ENCODE results near the gene EDDM3A.
A peak's percentile ranks its signal among the peaks of the same experiment; 100 is the strongest.
"Not testable (repeated sequence)": the region's sequence is repeated elsewhere in the genome, so short reads cannot be mapped to it uniquely, and the experiment has no call there.

Gene EDDM3A

DNA sequence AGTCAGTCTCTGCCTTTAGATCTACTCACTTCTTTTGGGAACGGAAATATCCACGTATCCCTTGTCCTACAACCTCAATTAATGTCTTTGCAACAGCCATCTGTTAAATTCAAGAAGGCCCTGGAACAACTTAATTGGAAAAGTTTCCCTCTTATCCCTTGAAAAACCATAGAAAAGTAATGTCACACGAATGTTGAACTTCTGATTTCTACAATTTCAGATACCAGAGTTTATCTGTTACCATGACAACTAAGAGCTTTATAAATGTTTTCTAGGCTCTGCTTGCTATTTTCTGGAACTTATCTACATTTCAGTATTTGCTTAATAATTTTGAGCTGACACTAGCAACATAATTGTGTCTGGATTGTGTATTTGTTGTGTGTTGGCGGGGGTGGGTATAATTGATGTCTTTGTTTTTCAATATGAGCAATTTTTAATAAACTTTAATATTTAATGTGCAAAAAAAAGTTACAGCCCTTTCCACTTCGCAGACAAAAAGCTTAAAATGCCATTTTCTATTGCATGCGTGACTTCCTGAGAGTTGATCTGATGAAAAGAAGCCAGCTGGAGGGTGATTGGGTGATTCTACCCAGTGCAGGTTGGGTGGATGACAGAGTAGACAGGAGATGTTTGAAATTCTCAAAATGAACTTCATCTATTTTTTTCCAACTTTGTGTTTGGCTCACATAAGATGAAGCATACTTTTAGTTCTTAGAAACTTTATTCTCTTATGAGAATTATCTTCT, 11.8 kb upstream of the EDDM3A start:
- no peak for DNase-seq

DNA sequence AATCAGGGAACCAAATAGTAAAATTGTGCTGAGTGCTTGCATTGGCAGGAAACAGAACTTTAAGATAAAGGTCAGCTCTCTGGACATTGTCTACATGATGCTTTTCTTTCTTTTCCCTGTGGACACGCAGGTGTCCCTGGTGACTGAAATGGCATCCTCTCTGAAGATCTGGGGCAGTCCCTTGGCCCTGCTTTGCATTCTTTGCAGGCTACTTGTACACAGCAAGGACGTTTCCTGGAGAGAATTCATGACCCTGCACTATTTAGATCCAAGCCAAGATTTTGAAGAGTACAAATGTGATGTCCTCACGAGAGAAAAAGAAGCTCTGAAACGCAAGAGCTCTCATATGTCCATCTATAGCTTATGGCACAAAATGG, 11.3 kb upstream of the EDDM3A start:
- no peak for DNase-seq

DNA sequence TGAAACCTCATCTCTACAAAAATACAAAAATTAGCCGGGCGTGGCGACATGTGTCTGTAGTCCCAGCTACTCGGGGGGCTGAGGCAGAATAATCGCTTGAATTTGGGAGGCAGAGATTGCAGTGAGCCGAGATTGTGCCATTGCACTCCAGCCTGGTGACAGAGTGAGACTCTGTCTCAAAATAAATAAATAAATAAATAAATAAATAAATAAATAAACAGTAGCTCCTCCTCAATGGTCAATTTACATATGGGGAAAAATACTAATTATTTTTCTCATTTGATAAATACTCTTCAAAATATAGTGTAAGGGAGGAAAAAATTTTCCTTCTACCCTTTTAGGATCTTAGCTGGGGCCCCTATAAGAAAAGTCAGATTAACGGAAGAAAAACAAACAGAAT, 7.4 kb upstream of the EDDM3A start:
- DNase-seq: not testable (repeated sequence)

DNA sequence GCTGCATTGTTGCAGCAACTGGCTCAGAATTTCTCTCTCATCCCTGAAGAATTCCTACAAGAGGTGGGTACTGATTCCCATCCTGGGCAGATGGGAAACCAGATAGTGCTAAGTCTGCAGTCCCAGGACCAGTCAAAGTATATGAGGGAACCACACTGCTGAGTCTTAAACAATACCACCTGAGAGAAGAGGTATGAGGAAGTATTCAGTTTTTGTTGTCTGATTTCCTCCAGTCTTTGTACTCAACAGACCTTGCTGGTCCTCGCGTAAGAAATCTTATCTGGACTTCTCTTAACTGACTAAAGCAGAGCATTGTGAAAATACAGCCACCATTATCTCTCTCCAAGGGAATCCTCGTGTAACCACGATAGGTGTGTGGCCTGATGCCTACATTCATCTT, 3.6 kb upstream of the EDDM3A start:
- DNase-seq: no peak

DNA sequence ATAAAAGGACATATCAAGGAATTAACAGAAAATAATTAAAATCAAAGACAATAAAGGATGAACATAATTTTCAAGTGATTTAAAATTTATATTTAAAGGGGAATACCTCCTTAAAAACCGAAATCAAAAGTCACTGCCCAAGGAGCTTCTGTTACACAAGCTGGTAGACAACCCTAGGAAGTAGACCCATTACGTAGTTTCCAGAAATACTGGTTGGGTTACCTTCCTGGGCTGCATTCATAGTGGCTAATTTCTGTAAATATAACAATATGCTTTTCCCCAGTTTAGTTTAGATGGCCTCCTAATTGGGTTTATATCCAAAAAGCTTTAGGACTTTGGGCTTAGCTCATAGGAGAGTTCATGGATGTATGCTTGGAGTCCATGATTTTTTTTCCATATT, 2.1 kb upstream of the EDDM3A start:
- DNase-seq: no peak

DNA sequence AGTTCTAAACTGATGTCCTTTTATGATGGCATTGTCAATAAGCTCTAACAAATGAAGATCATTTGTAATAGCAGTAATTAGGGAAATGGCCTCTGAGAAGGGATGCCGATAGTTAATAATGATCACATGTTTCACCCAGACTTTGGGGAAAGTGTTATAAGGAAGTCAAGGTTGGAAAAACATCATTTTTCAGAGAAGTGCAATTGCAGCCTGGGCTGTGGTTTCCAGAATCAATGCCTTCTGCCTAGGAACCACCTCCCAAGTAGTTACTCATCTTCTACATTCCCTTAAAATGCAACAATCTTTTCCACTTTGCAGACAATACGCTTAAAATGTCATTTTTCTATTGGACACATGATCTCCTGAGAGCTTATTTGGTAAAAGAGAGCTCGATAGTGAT, 879 bp downstream of the EDDM3A start:
- DNase-seq: no peak

DNA sequence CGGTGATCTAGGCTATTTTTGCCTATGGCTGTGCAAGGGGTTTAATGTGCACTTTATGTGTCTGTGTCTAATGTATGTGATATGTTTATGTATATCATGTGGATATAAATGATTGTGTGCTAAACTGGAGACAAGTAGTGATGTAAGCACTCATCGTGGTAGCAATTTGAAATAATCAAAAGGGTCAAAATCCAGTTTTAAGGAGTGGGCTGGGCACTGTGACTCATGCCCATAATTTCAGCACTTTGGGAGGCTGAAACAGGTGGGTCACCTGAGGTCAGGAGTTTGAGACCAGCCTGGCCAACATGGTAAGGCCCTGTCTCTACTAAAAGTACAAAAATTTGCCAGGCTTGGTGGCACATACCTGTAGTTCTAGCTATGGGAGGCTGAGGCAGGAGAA, 2.8 kb downstream of the EDDM3A start:
- DNase-seq: no peak

DNA sequence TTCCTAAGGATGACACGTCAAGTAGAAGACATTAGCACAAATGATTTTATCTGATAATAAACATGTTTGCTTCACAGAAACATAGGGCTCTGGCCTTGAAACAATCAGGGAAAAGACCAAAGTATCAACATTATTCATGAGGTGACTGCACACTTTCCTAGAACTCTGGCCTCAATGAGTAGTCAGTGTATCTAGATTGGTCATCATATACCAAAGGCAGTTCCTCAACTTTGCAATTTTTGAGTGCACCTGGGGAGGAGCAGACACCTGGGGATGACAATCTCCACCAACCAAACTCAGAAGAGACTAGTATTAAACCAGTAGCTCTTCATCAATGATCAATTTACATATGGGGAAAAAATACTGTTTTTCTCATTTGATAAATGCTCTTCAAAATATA, 4.5 kb downstream of the EDDM3A start:
- no peak for DNase-seq

DNA sequence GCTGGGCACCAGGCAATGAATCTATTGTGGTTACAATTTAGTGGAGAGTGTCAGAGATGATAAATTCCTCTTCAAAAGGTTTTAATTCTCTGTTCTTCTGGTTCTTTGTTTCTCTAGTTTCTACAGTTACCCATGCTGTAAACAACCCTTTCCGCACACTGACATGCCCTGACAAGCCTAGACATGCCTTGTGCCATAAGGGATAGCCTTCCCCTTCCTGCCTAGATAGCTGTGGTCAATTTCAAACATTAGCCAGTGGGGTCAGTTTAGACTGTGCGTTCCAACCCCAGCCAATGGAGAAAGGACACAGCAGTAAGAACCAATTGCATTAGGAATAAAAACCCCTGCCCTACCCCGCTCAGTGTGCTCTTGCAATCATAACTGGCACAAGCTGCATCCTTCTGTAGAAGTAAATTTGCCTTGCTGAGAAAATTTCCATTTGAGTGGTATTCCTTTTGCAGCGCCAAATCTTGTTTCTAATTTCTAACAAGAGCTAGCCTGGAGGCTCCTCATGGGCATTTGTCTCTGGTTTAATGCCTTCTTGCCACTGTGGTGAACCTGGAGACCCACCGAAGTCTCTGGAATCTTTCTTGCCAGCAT, 6.4 kb downstream of the EDDM3A start:
- DNase-seq: no peak

DNA sequence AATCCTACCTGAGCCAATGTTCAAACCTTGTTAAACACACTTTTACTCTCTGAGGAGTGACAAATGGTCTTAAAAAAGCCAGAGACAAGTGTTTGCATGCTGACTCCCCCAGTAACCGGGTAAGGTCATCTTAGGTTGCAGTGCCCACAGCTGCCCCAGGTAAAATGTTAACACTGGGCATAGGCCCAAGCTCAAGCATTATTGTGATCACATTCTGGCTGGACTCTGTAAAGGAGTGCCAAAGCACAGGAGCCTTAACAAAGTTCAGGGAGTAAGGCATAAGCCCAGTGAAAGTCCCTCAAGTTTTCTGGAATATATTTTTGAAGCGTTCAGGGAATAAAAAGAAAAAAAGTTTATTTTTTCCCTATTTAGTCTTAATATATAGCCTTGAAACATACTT, 8.6 kb downstream of the EDDM3A start:
- no peak for DNase-seq

DNA sequence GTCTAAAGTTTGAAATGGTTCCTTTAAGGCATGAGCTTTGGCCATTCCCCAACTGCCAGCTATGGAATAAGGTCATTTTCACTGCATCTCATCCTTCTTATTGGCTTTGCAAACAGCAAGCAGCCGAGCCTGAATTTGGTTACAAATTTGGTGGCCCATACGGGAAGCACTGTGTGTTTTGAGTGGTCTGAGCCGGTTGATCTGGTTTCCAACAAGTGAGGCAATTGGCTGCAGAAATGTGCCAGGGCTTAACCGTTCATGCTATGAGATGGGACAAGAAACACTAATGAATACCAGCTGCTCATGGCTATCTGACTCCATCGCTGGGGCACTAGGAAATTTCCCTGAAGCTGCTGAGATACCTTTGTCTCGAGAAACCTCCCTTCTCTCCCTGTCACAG, 9.3 kb downstream of the EDDM3A start:
- DNase-seq: no peak

DNA sequence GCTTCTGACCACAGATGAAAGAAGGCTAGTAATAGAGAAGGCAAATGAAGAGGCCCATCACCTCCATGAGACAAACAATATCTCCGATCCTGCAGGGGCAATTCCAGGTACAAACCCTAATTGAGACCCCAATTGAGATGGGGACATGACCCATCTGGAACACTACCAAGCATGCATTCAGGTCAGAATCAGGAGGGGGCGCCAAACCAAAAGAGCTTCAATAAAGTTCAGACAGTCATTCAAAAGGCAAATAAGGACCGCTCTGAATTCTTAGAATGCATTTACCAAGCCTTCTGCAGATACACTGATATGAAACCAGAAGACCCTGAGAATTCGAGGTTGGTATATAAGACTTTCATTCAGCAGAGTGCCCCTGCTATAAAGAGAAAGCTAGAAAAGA, 12.3 kb downstream of the EDDM3A start:
- DNase-seq: no peak

DNA sequence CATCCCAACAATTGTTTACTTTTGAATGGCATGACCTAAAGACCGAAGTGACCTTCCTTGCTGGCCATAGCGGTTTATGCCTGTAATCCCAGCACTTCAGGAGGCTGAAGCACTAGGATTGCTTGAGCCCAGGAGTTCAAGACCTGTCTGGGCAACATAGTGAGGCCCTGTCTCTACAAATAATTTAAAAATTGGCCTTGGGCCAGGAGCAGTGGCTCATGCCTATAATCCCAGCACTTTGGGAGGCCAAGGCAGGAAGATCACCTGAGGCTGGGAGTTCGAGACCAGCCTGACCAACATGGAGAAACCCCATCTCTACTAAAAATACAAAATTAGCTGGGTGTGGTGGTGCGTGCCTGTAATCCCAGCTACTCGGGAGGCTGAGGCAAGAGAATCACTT, 13.8 kb downstream of the EDDM3A start:
- DNase-seq: not testable (repeated sequence)

DNA sequence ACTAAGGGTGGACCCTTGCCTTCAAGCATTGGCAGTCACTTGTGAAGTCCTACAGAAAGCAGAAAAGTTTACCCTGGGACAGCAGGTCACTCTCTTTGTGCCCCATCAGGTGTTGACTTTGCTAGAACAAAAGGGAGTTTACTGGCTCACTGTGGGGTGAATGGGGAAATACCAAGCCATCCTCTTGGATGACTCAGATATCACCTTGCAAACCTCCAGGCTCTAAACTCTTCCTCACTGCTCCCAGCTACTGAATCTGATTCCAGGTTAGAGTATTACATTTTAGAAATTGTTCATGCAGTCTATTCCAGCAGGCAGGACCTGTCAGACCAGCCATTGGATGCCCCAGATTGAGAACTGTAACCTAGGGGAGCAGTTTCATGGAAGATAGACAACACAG, 15.3 kb downstream of the EDDM3A start:
- DNase-seq: no peak

DNA sequence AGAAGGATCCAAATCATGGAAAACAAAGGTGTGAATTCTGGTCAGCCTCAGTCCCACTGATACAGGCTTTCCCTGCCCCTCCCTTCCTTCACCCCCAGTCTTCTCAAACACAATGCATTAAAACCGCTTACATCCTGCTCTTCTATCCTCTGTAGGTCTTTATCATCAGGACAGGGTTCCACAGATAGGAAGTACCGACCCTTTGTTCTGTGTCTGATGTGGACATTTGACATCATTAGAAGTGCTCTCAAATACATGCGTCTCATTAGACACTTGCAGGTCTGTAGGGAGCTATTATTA, 22.9 kb downstream of the EDDM3A start:
- DNase-seq: no peak

DNA sequence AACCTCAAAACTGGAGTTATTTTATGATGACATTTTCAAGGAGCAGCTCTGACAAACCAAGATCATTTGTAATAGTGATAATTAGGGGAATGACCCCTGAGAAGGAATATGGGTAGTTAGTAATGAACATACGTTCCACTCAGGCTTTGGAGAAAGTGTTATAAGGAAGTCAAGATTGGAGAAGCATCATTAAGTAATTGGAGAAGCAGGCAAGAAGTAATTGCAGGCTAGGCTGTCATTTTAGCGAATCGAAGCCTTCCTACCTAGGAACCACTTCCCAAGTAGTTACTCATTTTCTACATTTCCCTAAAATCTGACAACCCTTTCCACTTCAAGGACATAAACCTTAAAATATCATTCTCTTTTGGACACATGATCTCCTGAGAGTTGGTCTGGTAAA, 23.7 kb downstream of the EDDM3A start:
- no peak for DNase-seq

DNA sequence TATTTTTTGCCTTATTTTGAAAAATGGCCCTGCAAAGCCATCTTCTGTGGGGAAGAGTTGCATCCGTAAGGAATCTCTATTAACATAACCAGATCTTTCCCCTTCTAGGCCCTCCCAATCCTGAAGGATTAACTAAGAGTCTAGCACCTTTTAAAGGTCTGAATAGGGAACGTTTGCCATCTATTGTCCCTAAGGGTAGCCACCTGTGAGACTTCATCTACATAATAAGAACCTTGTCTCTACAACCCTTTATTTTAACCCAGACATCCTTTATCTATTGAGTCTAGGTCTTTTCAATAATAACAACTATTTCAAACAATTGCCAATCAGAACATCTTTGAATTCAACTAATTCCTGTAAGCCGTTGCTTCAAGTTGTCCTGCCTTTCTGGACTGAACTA, 27.0 kb downstream of the EDDM3A start:
- DNase-seq: no peak

DNA sequence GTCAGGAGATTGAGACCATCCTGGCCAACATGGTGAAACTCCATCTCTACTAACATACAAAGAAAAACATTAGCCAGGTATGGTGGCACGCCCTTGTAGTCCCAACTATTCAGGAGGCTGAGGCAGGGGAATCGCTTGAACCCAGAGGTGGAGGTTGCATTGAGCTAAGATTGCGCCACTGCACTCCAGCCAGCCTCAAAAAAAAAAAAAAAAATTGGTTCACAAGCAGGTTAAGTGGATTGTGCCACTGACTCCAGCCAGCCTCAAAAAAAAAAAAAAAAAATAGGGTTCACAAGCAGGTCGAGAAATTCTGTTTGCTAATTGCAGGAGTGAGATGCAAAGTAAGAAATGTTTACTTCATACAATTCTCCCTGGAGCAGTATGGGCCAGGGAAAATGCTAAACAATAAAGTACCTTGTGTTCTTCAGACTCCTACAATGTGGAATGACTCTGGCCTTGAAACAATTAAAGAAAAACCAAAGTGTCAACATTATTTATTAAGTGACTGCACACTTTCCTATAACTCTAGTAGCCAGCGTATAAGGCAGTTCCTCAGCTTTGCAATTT, 28.7 kb downstream of the EDDM3A start:
- no peak for DNase-seq

DNA sequence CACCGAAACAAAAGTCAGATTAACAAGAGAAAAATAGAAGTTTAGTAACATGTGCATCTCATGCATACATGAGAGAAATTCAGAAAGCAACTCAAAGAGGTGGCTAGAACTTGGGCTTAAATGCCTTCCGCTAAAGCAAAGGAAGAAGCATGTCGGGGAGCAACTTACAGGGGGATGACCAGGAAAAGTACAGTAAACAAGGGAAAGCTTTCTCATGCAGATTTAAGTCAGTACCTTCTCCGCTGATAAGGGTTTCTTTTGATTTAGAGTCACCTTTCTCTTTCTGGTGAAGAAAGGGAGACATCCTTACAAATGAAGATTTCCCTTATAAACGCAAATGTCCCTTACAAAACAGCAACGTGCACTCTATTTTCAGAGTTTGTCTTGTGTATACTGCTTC, 29.4 kb downstream of the EDDM3A start:
- DNase-seq: no peak

DNA sequence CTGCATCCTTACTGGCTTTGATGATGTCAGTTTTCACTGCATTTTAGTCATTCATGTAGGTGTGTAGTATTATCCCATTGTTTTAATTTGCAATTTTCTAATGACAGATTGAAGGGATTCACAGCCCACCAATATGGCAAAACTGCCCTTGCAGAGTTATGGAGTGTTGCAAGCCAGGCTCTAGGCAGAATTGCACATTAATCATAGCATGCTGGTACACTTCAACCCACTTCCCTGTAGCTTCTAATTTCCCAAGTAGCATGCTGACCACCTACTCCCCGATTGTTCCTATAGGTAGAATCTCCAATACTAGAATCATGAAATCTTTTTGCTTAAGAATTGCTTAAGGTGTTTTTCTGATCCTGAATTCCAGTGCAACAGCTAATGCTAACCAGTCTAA, 30.2 kb downstream of the EDDM3A start:
- no peak for DNase-seq

DNA sequence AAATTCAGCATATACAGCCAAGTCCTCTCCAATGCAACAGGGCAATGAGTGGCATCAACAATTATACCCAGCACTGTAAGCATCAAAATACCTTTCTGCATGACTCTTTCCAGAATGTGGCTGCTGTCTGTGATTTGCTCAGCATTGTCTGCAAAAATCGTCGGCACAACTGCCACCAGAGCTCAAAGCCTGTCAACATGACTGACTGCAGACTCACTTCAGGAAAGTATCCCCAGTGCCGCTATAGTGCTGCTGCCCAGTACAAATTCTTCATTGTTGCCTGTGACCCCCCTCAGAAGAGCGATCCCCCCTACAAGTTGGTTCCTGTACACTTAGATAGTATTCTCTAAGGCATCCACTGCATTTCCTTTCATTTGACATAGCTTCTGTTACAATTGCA, 36.1 kb downstream of the EDDM3A start:
- DNase-seq: peak; percentile 38

DNA sequence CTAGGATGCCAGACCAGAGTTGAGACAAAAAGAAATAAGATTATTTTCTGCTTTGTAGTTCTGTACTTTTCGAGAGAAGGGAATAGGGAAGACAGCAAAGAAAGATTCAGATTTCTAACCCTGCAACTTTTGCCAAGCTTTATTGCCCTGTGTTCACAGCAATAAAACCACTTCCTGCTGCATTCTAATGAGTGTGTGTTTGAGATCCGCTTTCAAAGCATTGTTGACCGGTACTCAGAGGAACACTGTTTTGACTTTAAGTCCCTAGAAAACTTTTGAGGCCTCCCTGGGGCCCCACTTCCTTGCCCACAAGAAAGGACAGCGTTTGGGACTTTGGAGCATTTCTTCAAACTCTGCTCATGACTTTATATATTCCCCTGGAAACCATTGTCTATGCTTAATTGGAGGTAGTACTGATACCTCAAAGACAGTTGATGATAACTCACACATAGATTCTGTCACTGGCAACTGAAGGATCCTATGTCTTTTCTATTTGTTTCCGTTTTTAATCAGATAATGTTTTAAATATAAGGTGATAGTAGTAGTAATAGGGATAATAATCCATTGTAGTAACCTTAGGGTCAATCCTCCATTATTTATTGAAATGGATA, 36.7 kb downstream of the EDDM3A start:
- DNase-seq: no peak

DNA sequence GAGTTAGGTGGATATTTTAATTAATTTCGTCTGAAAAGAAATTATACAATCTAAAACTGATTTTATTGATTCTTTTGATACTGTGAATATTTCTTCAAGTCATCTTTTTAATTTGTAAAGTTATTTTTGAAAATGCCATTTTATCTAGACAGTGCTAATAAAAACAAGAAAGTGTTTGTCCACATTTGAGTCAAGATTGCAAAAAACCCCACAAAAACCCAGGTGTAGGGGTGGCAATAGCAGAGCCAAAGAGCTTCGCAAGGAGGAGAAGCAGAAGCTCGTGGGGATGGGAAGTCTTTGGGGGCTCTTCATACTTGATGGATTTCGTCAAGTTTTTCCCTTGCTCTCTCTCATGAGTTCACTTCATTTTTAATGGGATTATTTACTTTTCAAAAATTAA, 41.3 kb downstream of the EDDM3A start:
- no peak for DNase-seq

DNA sequence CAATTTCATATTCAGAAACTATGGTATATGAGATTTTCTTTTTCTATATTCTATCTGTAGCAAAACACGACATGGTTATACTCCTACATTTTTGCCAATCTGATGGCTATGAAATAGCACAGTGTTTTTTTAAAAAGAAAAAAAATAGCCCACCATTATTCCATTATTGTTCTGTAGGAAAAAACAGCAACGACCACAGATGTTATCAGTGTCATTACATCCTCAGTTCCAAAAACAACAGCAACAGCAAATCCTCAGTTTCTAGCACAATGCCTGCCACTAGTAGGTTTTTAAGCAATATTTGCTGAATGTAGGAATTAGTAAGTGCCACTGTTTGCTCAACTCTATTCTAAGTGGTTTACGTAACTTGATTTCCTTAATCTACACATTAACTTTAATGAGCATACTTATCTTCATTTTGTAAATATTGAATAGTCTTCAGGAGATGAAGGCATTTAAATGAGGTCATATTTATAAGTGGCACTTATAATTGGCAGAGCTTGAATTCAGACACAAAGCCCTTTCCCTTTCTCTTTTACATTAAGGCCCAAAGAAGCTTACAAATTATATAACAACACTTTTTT, 43.6 kb downstream of the EDDM3A start:
- no peak for DNase-seq

Measured in right kidney (tissue), 1 donor.